HG02973 (cell line): ENCODE results near the gene ADGRA1.
"Not testable (repeated sequence)": the region's sequence is repeated elsewhere in the genome, so short reads cannot be mapped to it uniquely, and the experiment has no call there.

ENCODE experiments used
- ATAC-seq: cut with Tn5 transposase; IDR thresholded peaks from one replicate; pipeline ENCODE4 v1.9.1; 2021; ENCODE audit warnings: moderate library complexity; ENCODE audit not compliant: unreplicated experiment

ADGRA1 gene, protein sequence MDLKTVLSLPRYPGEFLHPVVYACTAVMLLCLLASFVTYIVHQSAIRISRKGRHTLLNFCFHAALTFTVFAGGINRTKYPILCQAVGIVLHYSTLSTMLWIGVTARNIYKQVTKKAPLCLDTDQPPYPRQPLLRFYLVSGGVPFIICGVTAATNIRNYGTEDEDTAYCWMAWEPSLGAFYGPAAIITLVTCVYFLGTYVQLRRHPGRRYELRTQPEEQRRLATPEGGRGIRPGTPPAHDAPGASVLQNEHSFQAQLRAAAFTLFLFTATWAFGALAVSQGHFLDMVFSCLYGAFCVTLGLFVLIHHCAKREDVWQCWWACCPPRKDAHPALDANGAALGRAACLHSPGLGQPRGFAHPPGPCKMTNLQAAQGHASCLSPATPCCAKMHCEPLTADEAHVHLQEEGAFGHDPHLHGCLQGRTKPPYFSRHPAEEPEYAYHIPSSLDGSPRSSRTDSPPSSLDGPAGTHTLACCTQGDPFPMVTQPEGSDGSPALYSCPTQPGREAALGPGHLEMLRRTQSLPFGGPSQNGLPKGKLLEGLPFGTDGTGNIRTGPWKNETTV

DNA sequence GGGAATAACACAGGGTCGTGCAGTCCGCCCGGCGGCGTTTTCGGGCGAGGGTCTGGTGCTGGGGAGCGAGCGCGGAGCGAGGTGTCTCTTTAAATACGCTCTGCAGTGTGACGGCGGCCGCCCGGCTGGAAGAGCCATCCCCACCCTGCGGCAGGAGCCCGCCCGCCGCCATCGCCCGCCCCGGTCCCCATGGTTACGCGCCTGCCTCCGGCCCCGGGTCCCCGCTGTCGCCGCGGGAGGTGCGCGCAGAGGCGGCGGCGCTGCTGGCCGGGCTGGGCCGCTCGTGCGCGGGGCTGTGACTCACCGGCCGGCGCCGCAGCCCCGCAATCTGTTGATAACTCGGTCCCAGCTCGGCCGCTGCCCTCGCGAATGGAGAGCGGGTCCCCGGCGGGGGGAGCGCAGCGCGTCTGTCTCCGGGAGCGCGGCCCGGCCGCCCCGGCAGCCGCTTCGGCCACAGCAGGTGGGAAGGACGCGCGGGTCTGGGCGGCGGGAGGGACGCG, at the start of gene ADGRA1:
ADGRA1 (plus strand) TSS at position 246 of the 500 bp plus-strand sequence. CDS start 986 bp downstream, outside the sequence.
- no peak for ATAC-seq

DNA sequence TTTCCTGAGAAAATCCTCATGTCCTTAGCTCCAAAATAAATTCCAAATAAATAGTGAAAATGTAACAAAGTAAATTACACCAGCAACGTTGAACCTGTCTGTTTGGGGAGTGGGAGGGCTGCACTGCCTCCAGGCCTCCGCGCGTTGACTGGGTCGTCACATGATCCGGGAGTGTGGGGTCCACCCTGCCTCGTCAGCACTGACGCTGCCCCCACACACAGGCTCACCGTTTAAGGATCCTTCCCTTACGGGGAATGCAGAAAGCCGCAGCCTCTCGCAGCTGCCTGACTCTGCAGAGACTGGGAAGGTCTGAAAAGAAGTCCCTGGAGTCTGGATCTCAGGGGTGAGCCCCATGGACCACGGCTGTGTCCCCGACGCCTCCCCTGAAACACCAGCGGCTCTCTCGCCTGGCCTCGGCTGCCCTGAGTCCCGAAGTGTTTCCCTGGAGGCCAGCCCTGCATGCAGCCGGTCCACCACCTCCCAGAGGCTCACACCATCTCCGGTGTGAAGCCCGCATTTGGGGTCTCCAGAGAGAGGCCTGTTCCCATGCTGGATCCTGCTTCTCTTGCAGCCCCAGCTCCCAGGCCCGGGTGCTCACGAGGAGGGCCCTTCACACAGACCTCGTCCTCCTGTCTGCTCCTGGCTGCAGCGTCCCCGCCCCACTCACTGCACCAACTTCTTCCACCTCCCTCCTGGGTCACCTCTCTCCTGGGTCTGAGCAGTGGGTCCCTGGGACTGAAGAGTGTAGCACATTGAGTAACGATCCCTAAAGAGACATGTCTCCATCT, 49.5 kb upstream of the ADGRA1 start:
- no peak for ATAC-seq

DNA sequence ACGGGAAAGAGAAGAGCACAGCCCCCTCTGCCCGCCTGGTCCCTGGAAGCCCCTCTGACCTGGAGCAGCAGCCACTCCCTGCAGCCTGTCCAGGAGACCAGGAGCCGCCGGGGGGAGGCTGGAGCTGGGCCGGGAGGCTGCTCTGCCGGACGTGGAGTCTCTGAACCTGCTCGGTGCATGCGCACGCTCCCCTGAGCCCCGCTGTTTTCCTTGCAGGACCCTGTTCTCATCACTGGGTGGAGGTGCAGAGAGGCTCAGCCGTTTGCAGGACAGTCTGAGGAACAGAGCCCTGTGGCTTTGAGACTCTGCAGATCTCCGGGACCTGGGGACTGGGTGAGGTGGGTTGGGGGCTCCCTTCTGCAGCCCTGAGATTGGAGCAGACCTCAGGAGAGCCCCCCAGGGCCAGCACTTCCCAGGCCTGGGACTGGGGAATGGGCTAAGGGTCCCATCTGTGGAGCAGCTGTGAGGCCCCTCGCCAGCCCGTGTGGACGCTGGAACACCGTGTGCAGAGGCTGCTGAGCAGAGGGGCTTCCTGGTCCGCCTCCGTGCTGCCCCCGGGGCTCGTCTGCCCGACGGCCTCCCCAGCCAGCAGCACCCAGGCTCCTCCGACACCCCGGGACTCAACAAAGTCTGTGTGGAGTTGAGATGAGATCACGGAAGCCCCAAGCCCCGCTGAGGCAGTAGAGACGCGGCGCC, 48.5 kb upstream of the ADGRA1 start:
- no peak for ATAC-seq

DNA sequence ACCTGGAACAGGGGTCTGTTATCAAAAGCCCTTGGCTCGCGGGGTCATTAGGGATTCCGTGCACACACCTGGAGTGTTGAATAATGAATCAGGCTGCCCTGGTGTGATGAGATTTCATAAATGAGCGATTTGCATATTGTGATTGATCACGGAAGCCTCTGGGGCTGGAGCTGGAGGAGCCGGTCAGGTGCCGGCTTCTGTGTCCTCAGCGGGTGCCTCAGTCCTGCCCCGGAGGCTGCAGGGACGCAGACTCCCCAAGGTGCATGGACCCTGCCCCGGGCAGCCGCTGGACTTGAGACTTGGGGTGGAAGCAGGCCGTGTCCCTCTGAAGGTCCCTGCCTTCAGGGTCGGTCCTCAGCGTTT, 47.9 kb upstream of the ADGRA1 start:
- ATAC-seq = no peak

DNA sequence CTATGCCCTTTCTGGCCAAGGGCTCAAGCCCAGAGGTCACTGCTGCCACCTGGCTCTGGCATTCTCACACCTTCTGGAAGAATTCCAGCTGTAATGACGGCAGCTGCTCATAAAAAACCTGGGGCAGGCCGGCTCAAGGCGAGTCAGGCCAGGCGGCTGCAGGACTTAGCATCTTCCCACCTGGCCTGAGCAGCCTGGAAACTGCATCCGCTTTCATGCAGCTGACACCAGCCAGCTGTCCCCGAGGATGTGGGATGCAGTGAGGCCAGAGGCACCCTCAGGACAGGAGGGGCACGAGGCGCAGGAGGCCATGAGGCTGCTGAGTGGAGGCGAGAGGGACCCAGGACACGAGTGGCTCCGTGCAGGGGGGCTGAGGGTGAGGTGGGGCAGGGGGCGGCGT, 47.5 kb upstream of the ADGRA1 start:
- ATAC-seq = no peak

DNA sequence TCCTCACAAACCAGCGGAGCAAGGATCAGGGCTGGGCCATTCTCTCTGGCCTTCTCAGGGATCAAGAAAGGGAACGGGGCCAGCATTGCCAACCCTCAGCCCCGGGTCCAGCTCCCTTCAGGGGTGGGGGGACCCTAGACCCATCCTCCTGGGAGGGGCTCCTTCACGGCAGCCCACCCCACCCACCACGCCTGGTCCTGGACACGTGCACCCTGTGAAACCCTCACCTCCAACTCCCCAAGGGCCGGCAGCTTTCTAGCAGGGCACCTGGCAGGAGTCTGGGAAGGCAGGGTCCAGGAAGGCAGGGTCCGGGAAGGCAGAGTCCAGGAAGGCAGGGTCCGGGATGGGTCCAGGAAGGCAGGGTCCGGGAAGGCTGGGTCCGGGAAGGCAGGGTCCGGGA, 46.6 kb upstream of the ADGRA1 start:
- ATAC-seq = no peak

DNA sequence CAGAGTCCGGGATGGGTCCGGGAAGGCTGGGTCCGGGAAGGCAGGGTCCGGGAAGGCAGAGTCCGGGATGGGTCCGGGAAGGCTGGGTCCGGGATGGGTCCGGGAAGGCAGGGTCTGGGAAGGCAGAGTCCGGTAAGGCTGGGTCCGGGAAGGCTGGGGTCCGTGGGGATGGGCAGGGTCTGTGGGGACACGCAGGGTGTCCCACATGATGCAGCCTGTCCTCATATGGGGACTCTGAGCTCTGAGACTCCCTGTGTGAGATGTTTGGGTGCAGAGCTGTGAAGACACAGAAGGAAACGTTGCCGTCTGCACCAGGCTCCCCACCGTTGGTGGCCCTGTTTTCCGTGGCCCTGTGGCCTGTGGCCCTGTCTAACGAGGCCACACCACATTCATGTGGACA, 45.7 kb upstream of the ADGRA1 start:
- no peak for ATAC-seq

DNA sequence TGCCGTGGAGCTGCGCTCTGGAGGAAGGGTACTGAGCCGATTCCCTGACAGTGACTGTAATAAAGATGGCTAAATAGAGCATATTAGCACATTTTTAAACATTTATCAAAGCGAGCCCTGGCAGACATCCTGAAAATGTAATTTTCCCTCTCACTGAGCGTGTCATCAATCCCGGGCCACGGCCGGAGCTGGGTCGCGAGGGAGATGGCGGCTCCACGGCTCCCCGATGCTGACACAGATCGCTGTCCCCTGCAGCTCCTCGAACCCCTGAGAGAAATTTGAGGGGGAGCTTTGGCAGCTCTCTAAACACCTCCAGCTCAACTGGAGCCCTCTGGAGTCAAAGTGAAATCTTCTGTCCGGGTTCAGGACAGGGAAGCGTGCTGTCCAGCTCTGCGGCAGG, 44.9 kb upstream of the ADGRA1 start:
- ATAC-seq = no peak

DNA sequence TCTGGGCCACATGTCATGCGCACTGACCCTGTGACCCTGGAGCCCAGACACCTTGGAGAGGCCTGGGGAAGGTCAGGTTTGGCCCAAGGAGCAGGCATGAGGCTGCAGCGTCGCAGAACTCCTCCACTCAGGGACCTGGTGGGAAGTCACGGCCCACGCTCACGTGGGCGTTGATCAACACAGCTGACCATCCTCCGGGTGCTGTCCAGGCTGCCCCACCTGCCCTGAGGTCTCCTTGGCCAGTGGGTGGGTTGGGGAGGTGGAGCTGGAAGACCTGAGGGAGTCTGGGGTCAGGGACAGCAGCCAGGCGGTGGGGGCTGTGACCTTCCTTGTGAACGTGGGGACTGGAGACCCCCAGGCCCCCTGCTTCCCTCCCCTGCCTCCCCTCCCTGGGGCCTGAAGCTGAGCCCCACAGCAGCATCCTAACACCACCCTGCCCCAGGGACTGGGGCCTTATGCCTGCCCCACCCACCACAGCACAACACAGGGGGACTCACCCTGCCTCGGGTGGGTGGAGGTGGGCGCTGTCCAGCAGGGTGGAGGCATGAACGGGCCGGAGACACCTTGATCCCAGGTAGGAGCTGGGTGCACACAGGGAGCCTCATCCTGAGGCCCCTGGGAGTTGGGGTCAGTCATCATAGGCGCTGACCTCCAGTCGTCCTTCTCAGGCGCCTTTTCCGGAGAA, 44.0 kb upstream of the ADGRA1 start:
- ATAC-seq = no peak

DNA sequence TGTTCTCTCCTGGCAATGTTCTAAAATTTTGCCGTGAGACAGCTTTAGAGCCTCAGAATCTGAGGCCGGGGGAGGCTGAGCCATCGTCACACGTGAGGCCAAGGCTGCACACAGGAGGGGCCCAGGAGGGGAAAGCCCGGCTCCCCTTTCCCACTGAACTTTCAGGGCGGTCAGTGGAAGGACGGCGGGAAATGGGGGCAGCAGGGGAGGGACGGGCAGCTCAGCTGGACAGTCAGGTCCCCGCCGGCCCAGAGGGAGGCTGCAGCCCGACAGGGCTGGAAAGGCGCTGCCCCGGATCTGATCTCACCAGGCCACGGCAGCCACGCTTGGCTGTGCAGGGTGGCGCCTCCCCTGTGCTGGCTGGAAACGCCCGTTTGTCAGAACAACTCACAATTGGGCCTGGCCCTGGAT, 43.3 kb upstream of the ADGRA1 start:
- no peak for ATAC-seq

DNA sequence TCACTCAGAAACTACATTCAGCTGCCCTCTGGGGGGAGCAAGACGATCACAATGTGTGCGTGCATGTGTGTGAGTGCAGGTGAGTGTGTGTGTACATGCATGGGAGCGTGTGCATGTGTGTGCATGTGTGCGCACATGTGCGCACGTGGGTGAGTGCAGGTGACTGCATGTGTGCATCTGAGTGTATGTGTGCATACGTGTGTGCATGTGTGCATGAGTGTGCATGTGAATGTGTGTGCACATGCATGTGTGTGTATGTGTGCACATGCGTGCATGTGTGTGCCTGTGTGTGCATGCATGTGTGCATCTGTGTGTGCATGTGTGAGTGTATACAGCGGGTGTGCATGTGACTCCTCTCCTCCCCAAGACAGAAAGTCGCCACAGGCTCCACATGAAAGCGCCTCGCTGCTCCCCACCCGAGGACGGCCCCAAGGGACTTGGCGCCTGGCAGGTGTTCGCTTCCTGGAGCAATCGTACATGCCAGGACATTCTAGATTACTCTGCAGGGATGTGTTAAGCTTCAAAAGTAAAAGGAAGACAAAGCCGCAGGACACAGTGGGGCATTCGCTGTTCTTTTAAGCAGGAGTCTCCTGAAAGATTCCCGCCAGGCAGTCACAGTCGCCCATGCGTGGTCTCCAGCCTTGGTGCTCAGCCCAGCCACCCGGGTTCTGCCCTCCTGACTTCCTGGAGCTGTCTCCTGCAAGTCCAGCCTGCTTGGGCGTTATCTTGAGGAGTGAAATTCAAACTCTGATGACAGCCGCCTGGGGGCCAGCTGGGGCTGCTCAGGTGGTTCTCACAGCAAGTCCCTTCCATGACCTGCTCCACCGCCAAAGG, 42.0 kb upstream of the ADGRA1 start:
- no peak for ATAC-seq

DNA sequence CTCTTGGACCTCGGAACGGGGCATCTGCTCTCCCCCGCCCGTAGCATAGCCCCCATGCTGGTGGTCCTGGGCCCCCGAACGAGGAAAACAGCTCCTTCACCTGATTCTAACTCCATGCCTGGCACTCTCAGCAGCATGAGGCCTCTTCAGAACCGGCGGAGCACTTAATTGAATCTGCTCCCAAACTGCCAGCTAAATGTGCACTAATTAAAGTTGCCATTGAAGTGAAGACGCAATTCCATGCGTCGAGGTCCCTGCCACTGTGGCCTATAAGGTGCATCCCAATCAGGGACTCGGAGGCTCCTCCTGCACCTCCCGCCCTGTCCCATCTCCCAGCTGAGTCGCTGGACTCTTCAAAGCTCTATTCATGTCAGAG, 41.3 kb upstream of the ADGRA1 start:
- no peak for ATAC-seq

DNA sequence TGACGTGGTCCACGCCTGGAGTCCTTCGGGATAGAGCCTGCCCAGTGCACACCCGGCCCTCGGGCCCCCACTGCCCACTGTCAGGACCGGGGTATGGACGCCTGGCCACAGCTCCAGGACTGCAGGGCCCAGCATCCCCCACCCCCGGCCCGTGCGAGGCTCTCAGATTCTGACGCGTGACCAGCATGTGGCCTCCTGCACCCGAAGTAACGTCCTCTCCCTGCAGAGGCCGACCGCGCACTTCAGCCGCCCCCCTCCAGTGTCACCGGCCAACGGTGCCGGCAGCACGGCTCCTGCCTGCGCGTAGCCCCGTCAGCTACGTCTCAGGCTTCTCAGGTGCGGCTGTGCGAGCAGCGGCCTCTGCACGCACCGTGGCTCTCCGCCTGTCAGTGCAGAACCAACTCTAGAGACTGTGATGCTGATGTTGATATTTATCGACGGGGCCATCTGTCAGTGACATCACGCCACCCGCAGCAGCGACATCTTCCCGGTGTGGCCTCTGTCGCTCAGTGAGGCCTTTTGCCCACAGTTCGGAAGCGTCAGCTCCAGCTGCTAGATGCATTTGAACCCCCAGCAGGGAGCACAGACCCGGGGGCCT, 40.1 kb upstream of the ADGRA1 start:
- ATAC-seq = no peak

DNA sequence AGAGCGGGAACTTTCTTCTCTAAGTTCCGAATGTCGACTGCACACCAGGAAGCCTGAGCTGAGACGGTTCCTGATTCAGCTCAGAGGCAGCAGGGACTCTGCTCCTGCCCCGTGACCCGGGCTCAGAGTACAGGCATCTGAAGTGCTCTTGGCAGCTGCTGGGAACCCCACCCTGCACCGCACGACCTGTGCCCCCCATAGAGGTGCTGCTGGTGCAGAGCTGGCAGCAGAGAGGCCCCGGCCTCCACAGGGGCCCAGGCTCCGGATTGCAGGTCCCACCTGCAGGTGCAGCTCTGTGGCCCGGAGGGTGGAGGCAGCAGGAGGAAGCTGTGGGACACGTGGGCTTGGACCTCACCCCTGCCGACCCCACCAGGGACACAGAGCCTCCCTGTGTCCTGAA, 39.5 kb upstream of the ADGRA1 start:
- ATAC-seq = no peak

DNA sequence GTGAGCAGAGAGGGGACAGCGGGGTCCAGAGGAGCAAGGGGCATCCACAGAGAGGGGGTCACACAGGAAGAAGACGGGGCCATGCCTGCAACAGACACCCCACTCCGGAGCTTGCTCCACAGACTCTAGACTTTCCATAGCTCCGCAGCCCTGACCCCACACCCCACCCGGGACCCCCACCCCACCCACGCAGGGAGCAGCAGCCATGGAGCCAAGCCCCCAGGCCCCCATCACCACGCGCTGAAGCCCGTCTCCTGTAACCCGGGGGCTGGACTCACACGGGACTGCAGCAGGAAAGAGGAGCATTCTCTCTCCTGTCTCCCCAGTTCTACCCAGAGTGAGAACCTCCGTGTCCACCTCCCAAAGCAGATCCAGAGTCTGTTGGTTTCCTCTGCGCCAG, 38.8 kb upstream of the ADGRA1 start:
- no peak for ATAC-seq

DNA sequence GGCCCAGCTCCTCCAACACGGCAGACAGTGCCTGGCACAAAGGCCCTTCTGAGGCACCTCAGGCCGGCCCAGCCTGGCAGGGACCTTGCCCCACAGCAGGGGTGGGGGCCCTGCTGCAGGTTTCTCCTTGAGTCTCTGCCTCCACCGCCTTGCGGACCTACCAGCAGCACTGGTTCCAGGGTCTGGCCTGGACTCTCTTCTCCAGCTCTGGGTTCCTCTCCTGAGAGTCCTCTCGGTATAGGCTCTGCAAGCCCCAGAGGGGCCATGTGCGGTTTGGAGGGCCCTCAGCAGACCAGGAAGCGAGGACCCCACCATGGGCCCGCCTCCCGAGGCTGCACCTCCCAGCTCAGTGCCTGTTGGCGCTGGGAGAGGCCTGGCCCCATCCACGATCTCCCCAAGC, 38.1 kb upstream of the ADGRA1 start:
- ATAC-seq = no peak

DNA sequence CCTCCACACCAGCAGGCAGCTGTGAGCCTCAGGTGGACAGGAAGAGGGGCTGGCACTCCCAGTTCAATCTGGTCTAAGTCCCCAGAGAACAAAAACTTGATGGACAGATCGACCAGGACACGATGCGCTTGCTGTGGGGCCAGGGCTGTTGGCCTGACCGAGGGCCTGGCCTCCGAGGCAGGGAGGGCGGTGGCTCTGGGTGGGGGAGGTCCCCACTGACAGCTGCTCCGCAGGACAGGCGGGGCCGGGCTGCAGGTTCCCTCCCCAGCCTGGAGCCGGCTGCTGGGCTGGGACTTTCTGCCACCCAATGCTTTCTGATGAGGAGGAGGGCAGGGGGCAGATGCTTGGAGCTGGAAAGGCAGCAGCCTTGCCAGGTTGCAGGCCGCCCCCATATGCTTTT, 37.4 kb upstream of the ADGRA1 start:
- ATAC-seq = no peak

DNA sequence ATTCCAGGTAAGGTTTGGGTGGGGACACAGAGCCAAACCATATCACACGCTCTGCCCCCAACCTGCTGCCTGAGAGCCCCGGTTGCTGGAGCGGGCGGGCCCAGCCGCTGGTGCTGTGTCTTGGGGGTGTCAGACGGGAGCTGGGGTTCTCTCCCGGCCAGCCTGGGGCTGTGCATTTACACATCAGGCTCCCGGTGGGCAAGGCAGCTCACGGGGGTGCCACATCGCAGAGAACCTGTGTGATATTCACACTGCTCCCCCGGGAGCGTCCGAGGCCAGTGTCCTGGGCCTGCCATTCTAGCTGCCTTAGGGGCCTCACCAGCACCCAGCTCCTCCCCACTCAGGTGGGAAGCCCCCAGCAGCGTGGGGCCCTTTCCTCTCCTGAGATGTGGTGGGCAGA, 35.6 kb upstream of the ADGRA1 start:
- no peak for ATAC-seq

DNA sequence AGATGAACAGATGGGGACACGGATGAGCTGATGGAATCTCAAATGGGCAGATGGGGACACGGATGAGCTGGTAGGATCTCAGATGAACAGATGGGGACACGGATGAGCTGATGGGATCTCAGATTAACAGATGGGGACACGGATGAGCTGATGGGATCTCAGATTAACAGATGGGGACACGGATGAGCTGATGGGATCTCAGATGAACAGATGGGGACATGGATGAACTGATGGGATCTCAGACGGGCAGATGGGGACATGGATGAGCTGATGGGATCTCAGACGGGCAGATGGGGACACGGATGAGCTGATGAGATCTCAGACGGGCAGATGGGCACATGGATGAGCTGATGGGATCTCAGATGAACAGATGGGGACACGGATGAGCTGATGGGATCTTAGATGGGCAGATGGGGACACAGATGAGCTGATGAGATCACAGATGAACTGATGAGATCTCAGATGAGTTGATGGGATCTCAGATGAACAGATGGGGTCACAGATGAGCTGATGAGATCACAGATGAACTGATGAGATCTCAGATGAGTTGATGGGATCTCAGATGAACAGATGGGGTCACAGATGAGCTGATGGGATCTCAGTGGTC, 34.1 kb upstream of the ADGRA1 start:
- ATAC-seq = not testable (repeated sequence)
